Memory B cell (primary cell): ENCODE data around the gene GPR108.

Experiments used
- ATAC-seq: fragments of 150-1000 bp; cut with Tn5 transposase; 2 replicates; pipeline ENCODE4 v1.10.0; 2021; ENCODE audit warnings: low read depth, mild to moderate bottlenecking, moderate library complexity
- DNase-seq, 2 donors: peaks; one replicate each; pipeline ENCODE4 v3.0.0; 2022; ENCODE audit warnings: low spot score in 2 of 2
- H3K27ac Mint-ChIP-seq: one replicate; pipeline ENCODE4 v1.8.0; 2022; ENCODE audit warnings: mild to moderate bottlenecking, moderate library complexity, mixed read lengths
- H3K27me3 Mint-ChIP-seq: one replicate; pipeline ENCODE4 v1.8.0; 2022; ENCODE audit warnings: mixed read lengths
- H3K36me3 Mint-ChIP-seq: one replicate; pipeline ENCODE4 v1.8.0; 2022; ENCODE audit warnings: mild to moderate bottlenecking, mixed read lengths
- H3K4me1 Mint-ChIP-seq: one replicate; pipeline ENCODE4 v1.8.0; 2022; ENCODE audit warnings: mixed read lengths
- H3K4me3 Mint-ChIP-seq: one replicate; pipeline ENCODE4 v1.8.0; 2022; ENCODE audit warnings: mild to moderate bottlenecking, moderate library complexity, mixed read lengths
- H3K9me3 Mint-ChIP-seq: one replicate; pipeline ENCODE4 v1.8.0; 2022; ENCODE audit warnings: mixed read lengths

The GPR108 gene

GRCh38 chr19:6724631-6725492 is 12.5 kb downstream of the GPR108 start:
- H3K36me3 Mint-ChIP-seq: peaks cover 1% of the 10 kb centered on the region
- H3K9me3 Mint-ChIP-seq: no peaks in the 10 kb centered on the region
- H3K27ac Mint-ChIP-seq: no peak overlapping the region
- peaks cover 52% of the 10 kb centered on the region for H3K4me1 Mint-ChIP-seq
- no peak overlapping the region for H3K4me3 Mint-ChIP-seq
- ATAC-seq (no peak), DNase-seq (no peak)
- H3K27me3 Mint-ChIP-seq: no peaks in the 10 kb centered on the region

GRCh38 chr19:6723738-6724137 is 13.6 kb downstream of the GPR108 start:
- ATAC-seq (peak; percentile 51), DNase-seq (peak in 1 of 2 donors; percentile 21)
- peaks cover 50% of the 10 kb centered on the region for H3K4me1 Mint-ChIP-seq
- no peaks in the 10 kb centered on the region for H3K9me3 Mint-ChIP-seq
- no peaks in the 10 kb centered on the region for H3K27me3 Mint-ChIP-seq
- H3K27ac Mint-ChIP-seq: peak overlapping the region; percentile 31
- H3K36me3 Mint-ChIP-seq: peaks cover 1% of the 10 kb centered on the region
- H3K4me3 Mint-ChIP-seq: peak overlapping the region; percentile 74

GRCh38 chr19:6723108-6723618 is 14.2 kb downstream of the GPR108 start:
- Mint-ChIP-seq H3K4me3 (peak overlapping the region; percentile 41), H3K4me1 (peaks cover 44% of the 10 kb centered on the region), H3K9me3 (no peaks in the 10 kb centered on the region), H3K27ac (no peak overlapping the region), H3K27me3 (no peaks in the 10 kb centered on the region), H3K36me3 (peaks cover 1% of the 10 kb centered on the region)
- DNase-seq (no peak), ATAC-seq (no peak)

- ATAC-seq (peak; percentile 91), DNase-seq (peak in 1 of 2 donors; percentile 42)
- Mint-ChIP-seq H3K4me1 (peaks cover 50% of the 10 kb centered on the region), H3K27ac (peak overlapping the region; percentile 77), H3K27me3 (peaks cover 7% of the 10 kb centered on the region), H3K4me3 (peak overlapping the region; percentile 57), H3K36me3 (peaks cover 7% of the 10 kb centered on the region), H3K9me3 (peaks cover 4% of the 10 kb centered on the region)
Observed at GRCh38 chr19:6721773-6722172, 15.6 kb downstream of the GPR108 start.

- H3K4me3 Mint-ChIP-seq: peak overlapping the region; percentile 39
- H3K36me3 Mint-ChIP-seq: peaks cover 6% of the 10 kb centered on the region
- H3K9me3 Mint-ChIP-seq: peaks cover 4% of the 10 kb centered on the region
- ATAC-seq: no peak
- peak overlapping the region; percentile 77 for H3K27ac Mint-ChIP-seq
- no peak for DNase-seq
- peaks cover 52% of the 10 kb centered on the region for H3K4me1 Mint-ChIP-seq
- peaks cover 10% of the 10 kb centered on the region for H3K27me3 Mint-ChIP-seq
Observed at GRCh38 chr19:6721138-6721474, 16.3 kb downstream of the GPR108 start.

GRCh38 chr19:6720369-6721137 is 16.8 kb downstream of the GPR108 start, which contains the start of gene C3:
TSS of gene C3 (minus strand) at chr19:6720650. CDS start at chr19:6720589, 61 bp downstream.
- Mint-ChIP-seq H3K9me3 (peaks cover 4% of the 10 kb centered on the region), H3K4me3 (peak within 1 kb of the TSS; percentile 57), H3K4me1 (peaks cover 50% of the 10 kb centered on the region), H3K36me3 (peaks cover 6% of the 10 kb centered on the region), H3K27ac (peak within 1 kb of the TSS; percentile 77), H3K27me3 (peaks cover 10% of the 10 kb centered on the region)
- ATAC-seq (no peak), DNase-seq (no peak)

GRCh38 chr19:6719992-6720368 is 17.4 kb downstream of the GPR108 start:
- DNase-seq (no peak), ATAC-seq (no peak)
- Mint-ChIP-seq H3K36me3 (peaks cover 6% of the 10 kb centered on the region), H3K27ac (peak overlapping the region; percentile 16), H3K9me3 (peaks cover 4% of the 10 kb centered on the region), H3K4me1 (peaks cover 44% of the 10 kb centered on the region), H3K4me3 (no peak overlapping the region), H3K27me3 (peaks cover 10% of the 10 kb centered on the region)

- peaks cover 4% of the 10 kb centered on the region for H3K9me3 Mint-ChIP-seq
- H3K4me3 Mint-ChIP-seq: no peak overlapping the region
- peaks cover 39% of the 10 kb centered on the region for H3K4me1 Mint-ChIP-seq
- no peak overlapping the region for H3K27ac Mint-ChIP-seq
- H3K36me3 Mint-ChIP-seq: peaks cover 6% of the 10 kb centered on the region
- ATAC-seq (no peak), DNase-seq (no peak)
- H3K27me3 Mint-ChIP-seq: peaks cover 10% of the 10 kb centered on the region
Observed at GRCh38 chr19:6719540-6719861, 17.9 kb downstream of the GPR108 start.

- H3K9me3 Mint-ChIP-seq: peaks cover 4% of the 10 kb centered on the region
- H3K36me3 Mint-ChIP-seq: peaks cover 6% of the 10 kb centered on the region
- no peak overlapping the region for H3K4me3 Mint-ChIP-seq
- H3K4me1 Mint-ChIP-seq: peaks cover 34% of the 10 kb centered on the region
- no peak overlapping the region for H3K27ac Mint-ChIP-seq
- peaks cover 10% of the 10 kb centered on the region for H3K27me3 Mint-ChIP-seq
- DNase-seq (peak in 1 of 2 donors; percentile 28), ATAC-seq (peak; percentile 46)
Observed at GRCh38 chr19:6718741-6719539, 18.4 kb downstream of the GPR108 start.

- H3K4me3 Mint-ChIP-seq: no peak overlapping the region
- no peak overlapping the region for H3K27ac Mint-ChIP-seq
- peaks cover 6% of the 10 kb centered on the region for H3K36me3 Mint-ChIP-seq
- no peak for DNase-seq
- ATAC-seq: no peak
- H3K4me1 Mint-ChIP-seq: peaks cover 30% of the 10 kb centered on the region
- H3K9me3 Mint-ChIP-seq: peaks cover 4% of the 10 kb centered on the region
- H3K27me3 Mint-ChIP-seq: peaks cover 10% of the 10 kb centered on the region
Observed at GRCh38 chr19:6718111-6718740, 19.2 kb downstream of the GPR108 start.

GRCh38 chr19:6717441-6717971 is 19.9 kb downstream of the GPR108 start:
- H3K27ac Mint-ChIP-seq: peak overlapping the region; percentile 11

GRCh38 chr19:6717036-6717435 is 20.3 kb downstream of the GPR108 start:
- no peak for ATAC-seq
- peaks cover 25% of the 10 kb centered on the region for H3K4me1 Mint-ChIP-seq
- DNase-seq: no peak
- H3K27me3 Mint-ChIP-seq: peaks cover 15% of the 10 kb centered on the region
- peaks cover 4% of the 10 kb centered on the region for H3K9me3 Mint-ChIP-seq
- H3K36me3 Mint-ChIP-seq: peaks cover 6% of the 10 kb centered on the region
- no peak overlapping the region for H3K4me3 Mint-ChIP-seq
- peak overlapping the region; percentile 11 for H3K27ac Mint-ChIP-seq

More at GRCh38 chr19:6717441-6717971, 19.9 kb downstream of the GPR108 start:
- H3K4me1 Mint-ChIP-seq: peaks cover 29% of the 10 kb centered on the region
- H3K27me3 Mint-ChIP-seq: peaks cover 14% of the 10 kb centered on the region
- DNase-seq (no peak), ATAC-seq (no peak)
- peaks cover 4% of the 10 kb centered on the region for H3K9me3 Mint-ChIP-seq
- peaks cover 6% of the 10 kb centered on the region for H3K36me3 Mint-ChIP-seq
- H3K4me3 Mint-ChIP-seq: no peak overlapping the region

GRCh38 chr19:6716610-6716970 is 20.8 kb downstream of the GPR108 start:
- Mint-ChIP-seq H3K27ac (peak overlapping the region; percentile 10), H3K27me3 (peaks cover 16% of the 10 kb centered on the region), H3K9me3 (peaks cover 4% of the 10 kb centered on the region), H3K4me1 (peaks cover 20% of the 10 kb centered on the region), H3K36me3 (peaks cover 6% of the 10 kb centered on the region), H3K4me3 (no peak overlapping the region)
- ATAC-seq: no peak
- no peak for DNase-seq
